GM19240 (cell line): ENCODE data around the gene CCDC187.

Experiments used
- DNase-seq: peaks from one replicate; pipeline ENCODE4 v3.0.0; 2011; ENCODE audit warnings: low spot score; ENCODE audit not compliant: insufficient read length

CCDC187 gene

GRCh38 chr9:136226680-136227407 lies 77.0 kb downstream of the CCDC187 start:
- DNase-seq, result no peak

GRCh38 chr9:136225748-136226679 lies 77.9 kb downstream of the CCDC187 start:
- peak; percentile 95 for DNase-seq

GRCh38 chr9:136225366-136225747 lies 78.5 kb downstream of the CCDC187 start:
- DNase-seq, result peak; percentile 64

- DNase-seq, result no peak
These were observed 79.8 kb downstream of the CCDC187 start for GRCh38 chr9:136223871-136224640.

- DNase-seq, result no peak
These were observed 81.0 kb downstream of the CCDC187 start for GRCh38 chr9:136222906-136223285.

- no peak for DNase-seq
These were observed 81.6 kb downstream of the CCDC187 start for GRCh38 chr9:136222166-136222905.

GRCh38 chr9:136220017-136220729 lies 83.7 kb downstream of the CCDC187 start:
- no peak for DNase-seq

GRCh38 chr9:136219276-136219675 lies 84.6 kb downstream of the CCDC187 start:
- no peak for DNase-seq

- no peak for DNase-seq
These were observed 85.2 kb downstream of the CCDC187 start for GRCh38 chr9:136218673-136219072.

- no peak for DNase-seq
These were observed 85.6 kb downstream of the CCDC187 start for GRCh38 chr9:136218271-136218670.

GRCh38 chr9:136216541-136217244 lies 87.2 kb downstream of the CCDC187 start:
- DNase-seq, result no peak

- DNase-seq, result no peak
These were observed 90.2 kb downstream of the CCDC187 start for GRCh38 chr9:136213733-136214132.

GRCh38 chr9:136212345-136212950 lies 91.4 kb downstream of the CCDC187 start:
- no peak for DNase-seq

GRCh38 chr9:136211441-136212344 lies 92.2 kb downstream of the CCDC187 start:
- DNase-seq, result no peak

GRCh38 chr9:136211006-136211405 lies 92.9 kb downstream of the CCDC187 start:
- no peak for DNase-seq

- no peak for DNase-seq
These were observed 93.6 kb downstream of the CCDC187 start for GRCh38 chr9:136210276-136210675.

- no peak for DNase-seq
These were observed 94.1 kb downstream of the CCDC187 start for GRCh38 chr9:136209786-136210185.

GRCh38 chr9:136209232-136209631 lies 94.7 kb downstream of the CCDC187 start:
- DNase-seq, result no peak
